GM21619 (cell line): ENCODE results near the gene C12orf57.

Source experiments
- ATAC-seq: cut with Tn5 transposase; IDR thresholded peaks from one replicate; pipeline ENCODE4 v1.9.1; 2021; ENCODE audit not compliant: unreplicated experiment

Gene C12orf57

GRCh38 chr12:6963016-6963731 is 19.4 kb downstream of the C12orf57 start:
- ATAC-seq, result no peak

GRCh38 chr12:6963791-6964413 is 20.1 kb downstream of the C12orf57 start:
- ATAC-seq, result no peak

GRCh38 chr12:6964605-6965025 is 20.8 kb downstream of the C12orf57 start:
- ATAC-seq, result no peak

DNA sequence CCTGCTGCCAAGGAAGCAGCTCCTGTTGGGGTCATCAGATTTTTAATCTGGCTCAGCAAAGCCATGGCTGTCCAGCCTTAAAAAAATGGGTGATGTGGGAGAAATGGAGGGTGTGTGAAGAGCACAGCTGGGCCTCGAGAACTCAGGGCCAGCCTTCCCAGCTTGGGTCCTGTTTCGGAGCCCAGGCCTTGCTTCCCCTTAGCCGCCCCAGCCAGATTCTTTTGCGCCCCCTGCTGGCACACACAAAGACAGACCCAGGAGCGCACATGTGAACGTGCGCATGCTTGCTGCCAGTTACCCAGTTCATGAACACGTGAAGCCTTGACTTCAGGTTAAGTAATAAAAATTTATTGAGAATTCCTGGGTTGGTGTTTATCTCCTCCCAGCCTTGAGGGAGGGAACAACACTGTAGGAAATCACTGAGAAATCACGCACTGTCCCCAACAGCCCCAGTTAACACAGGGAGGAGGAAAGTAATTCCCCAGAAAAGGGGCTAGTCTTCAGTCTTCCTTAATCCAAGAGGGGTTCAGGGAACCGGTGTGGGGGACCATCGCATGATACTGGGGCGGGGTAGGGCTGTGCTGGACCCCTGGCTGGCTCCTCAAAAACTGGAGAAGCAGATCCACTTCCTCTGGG is 21.3 kb downstream of the C12orf57 start:
- peak; percentile 38 for ATAC-seq

GRCh38 chr12:6965714-6966113 is 21.9 kb downstream of the C12orf57 start:
- ATAC-seq, result no peak

GRCh38 chr12:6966351-6966750 is 22.5 kb downstream of the C12orf57 start:
- no peak for ATAC-seq

DNA sequence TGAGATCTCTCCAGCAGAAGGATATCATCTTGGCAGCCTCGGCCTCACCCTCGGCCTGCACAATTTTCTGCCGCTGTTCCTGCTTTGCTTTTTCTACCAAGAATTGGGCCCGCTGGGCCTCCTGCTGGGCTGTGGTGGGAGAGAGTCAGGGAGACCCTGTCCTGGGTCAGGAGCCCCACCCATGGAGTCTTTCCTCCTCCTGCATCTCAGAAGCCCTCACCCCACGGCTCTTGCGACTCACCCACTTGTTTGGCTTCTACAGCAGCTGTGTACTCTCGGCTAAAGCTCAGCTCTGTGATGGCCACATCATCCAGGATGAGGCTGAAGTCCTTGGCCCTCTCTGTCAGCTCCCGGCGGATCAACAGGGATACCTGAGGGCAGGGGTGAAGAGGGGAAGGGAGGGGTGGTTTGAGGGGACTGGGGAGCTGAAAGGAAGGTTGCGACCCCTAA is 23.9 kb downstream of the C12orf57 start:
- no peak for ATAC-seq

DNA sequence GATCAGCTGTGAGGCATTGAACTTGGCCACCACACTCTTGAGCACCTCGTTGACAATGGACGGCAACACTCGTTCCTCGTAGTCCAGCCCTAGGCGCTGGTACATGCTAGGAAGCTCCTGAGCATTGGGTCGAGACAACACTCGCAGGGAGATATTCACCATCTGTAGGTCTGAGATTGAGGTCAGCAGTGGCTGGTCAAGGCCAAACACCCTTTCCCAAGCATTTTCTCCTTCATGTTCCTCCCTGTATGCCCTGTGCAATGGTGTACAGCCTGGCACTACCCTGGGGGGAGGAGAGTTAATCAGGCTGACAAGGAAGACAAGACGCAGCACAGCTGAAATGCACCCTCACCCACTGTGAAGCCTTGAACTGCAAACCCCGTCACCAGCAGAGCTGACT is 24.6 kb downstream of the C12orf57 start:
- no peak for ATAC-seq

DNA sequence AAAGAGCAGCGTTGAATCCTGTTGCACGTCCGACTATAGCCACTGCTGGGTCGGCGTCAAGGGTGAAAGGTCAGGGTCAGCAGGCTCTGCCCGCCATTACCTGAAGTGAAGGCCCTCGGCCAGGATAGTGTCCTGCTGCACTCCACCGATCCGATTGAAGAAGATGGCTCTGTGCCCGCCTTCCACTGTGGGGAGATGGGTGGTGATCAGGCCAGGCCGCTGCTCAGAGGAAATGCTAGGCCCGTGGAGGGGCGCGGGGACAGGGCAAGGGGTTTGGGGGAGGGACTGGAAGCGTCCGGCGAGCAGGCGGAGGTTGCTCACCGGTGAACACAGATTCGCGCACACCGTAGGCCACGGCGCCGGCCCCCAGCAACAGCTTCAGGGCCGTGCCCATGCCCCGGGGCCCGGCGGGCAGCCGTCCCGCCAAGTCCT is 26.3 kb downstream of the C12orf57 start:
- ATAC-seq, result peak; percentile 10

- ATAC-seq, result no peak
These were observed 30.4 kb downstream of the C12orf57 start for GRCh38 chr12:6974180-6974579.

- ATAC-seq, result no peak
These were observed 31.6 kb downstream of the C12orf57 start for GRCh38 chr12:6975297-6976032.

GRCh38 chr12:6977653-6978052 is 33.8 kb downstream of the C12orf57 start:
- no peak for ATAC-seq

DNA sequence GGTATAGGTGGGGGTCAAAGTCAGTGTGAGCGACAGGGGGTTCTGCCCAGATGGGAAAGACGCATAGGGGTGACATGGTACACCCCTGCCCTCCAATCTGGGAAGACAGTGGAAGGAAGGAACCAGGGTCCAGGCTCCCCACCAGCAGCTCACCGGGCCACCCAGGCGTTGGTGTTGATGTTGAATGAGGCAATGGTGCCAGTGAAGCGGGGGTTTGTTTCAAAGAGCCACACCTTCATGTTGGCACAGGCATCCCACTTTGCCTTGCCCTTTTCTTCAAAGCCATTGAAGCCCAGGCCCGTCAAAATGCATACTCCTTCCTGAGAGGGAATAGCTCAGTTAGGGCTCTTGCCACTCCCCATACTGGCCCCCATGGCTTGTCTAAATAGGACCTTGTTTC is 34.4 kb downstream of the C12orf57 start:
- ATAC-seq, result no peak

GRCh38 chr12:6978611-6979011 is 34.8 kb downstream of the C12orf57 start:
- no peak for ATAC-seq

GRCh38 chr12:6979021-6979420 is 35.2 kb downstream of the C12orf57 start:
- no peak for ATAC-seq

DNA sequence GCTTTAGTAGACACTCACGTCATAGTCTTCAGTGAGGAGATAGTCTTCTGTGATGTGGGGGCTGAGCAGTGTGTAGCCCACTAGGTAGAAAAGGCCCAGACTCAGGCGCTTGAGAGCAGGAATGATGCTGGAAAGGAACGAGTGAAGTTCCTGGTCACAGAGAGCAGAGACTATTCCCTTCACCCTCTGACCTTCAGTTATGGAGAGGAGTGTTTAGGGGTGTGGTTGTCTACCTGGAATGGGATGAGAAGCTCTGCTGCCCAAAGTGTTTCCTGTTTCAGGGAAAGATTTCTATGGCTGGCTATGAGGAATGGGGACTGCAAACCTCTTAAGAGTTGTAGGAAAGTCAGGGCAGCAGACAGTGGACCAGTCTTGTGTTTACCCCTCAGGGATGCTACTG is 35.6 kb downstream of the C12orf57 start:
- ATAC-seq, result no peak

GRCh38 chr12:6980075-6980474 is 36.3 kb downstream of the C12orf57 start:
- ATAC-seq, result no peak

DNA sequence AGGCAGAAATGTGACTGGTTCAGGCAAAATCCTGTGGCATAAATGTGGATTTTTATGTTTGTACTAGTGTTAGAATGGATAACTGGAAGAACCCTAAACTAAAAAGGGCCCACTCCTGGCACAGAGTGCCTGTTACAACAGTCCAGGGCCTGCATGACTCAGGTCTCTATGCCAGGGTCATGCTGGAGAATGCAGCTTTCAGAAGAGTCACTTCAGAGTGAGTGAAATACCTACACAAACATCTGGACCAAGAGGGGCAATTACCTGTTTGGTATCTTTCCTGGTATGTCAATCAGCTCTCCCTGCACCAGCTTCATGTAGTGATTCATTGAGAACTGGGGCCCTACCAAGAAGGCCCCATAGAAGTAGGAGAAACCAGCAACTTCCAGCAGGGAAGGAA is 36.9 kb downstream of the C12orf57 start:
- no peak for ATAC-seq

DNA sequence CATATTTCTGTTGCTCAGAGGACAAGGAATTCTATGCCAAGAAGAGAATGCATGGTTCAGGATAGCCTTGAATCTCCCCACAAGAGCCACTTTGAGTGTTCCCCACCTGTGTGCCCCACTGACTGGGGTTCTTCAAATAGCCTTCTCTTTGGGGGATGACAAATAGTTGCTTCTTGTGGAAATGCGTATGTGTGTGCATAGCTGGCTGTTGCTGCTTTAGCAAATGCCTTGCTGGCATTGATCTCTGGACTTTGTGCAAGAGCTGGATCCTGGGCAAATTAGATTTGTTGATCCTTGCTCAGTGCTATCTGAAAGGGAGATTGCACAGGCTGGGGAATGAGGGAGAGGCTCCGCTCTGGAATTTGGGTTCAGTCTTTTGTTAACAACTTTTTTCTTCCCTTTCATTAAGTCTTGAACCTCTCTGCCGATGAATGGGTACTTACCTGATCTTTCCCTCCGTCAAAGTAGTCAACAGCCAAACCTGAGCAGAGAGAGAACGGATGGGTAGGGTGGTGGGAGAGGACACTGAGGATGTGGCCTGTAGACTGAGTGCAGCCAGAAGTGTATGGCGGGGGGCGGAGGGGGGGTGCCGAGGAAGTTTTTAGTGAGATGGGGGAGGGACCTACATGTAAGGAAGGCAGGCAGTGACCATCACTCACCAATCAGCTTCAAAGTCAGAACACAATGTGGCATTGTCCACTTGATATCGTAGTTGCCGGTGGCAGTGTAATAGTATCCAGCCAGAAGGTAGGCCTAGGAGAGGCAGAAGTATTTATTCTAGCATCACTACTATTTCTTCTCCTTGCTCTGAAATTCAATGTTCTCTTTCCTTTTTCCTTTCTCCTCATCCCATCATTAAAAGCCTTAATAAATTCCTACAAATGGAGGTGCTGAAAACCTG is 37.6 kb downstream of the C12orf57 start:
- no peak for ATAC-seq

DNA sequence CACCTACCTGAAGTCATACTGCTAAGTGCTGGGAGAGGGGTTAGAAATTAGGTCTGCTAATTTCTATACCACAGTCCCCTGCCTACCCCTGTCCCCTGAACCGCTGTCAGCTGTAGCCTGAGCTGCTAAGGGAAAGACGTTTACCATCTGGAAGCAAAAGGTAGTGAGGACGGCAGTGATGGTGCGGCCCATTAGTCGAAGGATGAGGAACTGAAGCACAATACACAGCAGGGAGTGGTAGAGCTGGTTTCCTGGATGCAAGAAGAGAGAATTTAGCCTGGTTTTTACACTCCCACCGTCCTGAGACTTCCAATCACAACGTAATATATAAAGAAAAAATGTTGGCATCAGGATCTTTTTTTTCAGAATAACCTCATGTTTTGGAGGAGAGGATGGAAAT is 38.7 kb downstream of the C12orf57 start:
- no peak for ATAC-seq
